COR-L47 (cell line): ENCODE results near the gene ATP8B1.
"Not testable (repeated sequence)": the region's sequence is repeated elsewhere in the genome, so short reads cannot be mapped to it uniquely, and the experiment has no call there.

ENCODE experiments used
- DNase-seq: peaks from one replicate; lab custom pipeline; 2025; lab: John Stamatoyannopoulos, UW

ATP8B1 gene

GRCh38 chr18:57719211-57719935, 83.7 kb downstream of the ATP8B1 start:
- not testable (repeated sequence) for DNase-seq

- DNase-seq, result no peak
These were observed 86.6 kb downstream of the ATP8B1 start for GRCh38 chr18:57716549-57716948.

GRCh38 chr18:57715671-57716070, 87.4 kb downstream of the ATP8B1 start:
- DNase-seq, result no peak

GRCh38 chr18:57715073-57715472, 88.0 kb downstream of the ATP8B1 start:
- DNase-seq, result no peak

GRCh38 chr18:57710226-57710625, 92.9 kb downstream of the ATP8B1 start:
- DNase-seq, result no peak

- no peak for DNase-seq
These were observed 93.8 kb downstream of the ATP8B1 start for GRCh38 chr18:57709335-57709734.

- no peak for DNase-seq
These were observed 94.8 kb downstream of the ATP8B1 start for GRCh38 chr18:57708288-57708687.

GRCh38 chr18:57705832-57706595, 97.1 kb downstream of the ATP8B1 start:
- peak; percentile 61 for DNase-seq

GRCh38 chr18:57705011-57705410, 98.1 kb downstream of the ATP8B1 start:
- no peak for DNase-seq

- DNase-seq, result no peak
These were observed 104.4 kb downstream of the ATP8B1 start for GRCh38 chr18:57698571-57699276.

GRCh38 chr18:57697426-57697825, 105.7 kb downstream of the ATP8B1 start:
- DNase-seq, result no peak

GRCh38 chr18:57696271-57696670, 106.8 kb downstream of the ATP8B1 start:
- no peak for DNase-seq

- no peak for DNase-seq
These were observed 111.8 kb downstream of the ATP8B1 start for GRCh38 chr18:57691363-57691762.

- no peak for DNase-seq
These were observed 115.1 kb downstream of the ATP8B1 start for GRCh38 chr18:57687970-57688369.

GRCh38 chr18:57683470-57683869, 119.6 kb downstream of the ATP8B1 start:
- DNase-seq, result no peak

- DNase-seq, result no peak
These were observed 125.6 kb downstream of the ATP8B1 start for GRCh38 chr18:57677262-57678211.

GRCh38 chr18:57674891-57675290, 128.2 kb downstream of the ATP8B1 start:
- no peak for DNase-seq

- no peak for DNase-seq
These were observed 133.1 kb downstream of the ATP8B1 start for GRCh38 chr18:57670046-57670445.

GRCh38 chr18:57668021-57668420, 135.1 kb downstream of the ATP8B1 start:
- DNase-seq, result no peak

- DNase-seq, result no peak
These were observed 136.2 kb downstream of the ATP8B1 start for GRCh38 chr18:57666818-57667497.

GRCh38 chr18:57664568-57665165, 138.4 kb downstream of the ATP8B1 start:
- no peak for DNase-seq
